WTC11 (cell line): ENCODE measurements around the gene TVP23C. TPM values are rescaled to one million over a fixed set of nuclear protein-coding genes. Genes with fewer than 3 reads are reported as not detected.

Experiments
- ATAC-seq: fragments of 200-7000 bp; cut with Tn5 transposase; 2 replicates; pipeline ENCODE4 v1.10.0; 2021; ENCODE audit warnings: mild to moderate bottlenecking, moderate library complexity
- CTCF ChIA-PET: fragments of 300-600 bp; sonication (Branson Sonifier 250); formaldehyde crosslinking; loops from one replicate; lab custom pipeline; 2021; ENCODE audit warnings: antibody characterized with exemption; lab: Charles Lee
- POLR2A ChIA-PET: fragments of 350-600 bp; sonication (Branson Sonifier 250); formaldehyde crosslinking; loops from one replicate; lab custom pipeline; 2021; ENCODE audit warnings: antibody characterized with exemption; lab: Charles Lee
- DNase-seq: peaks from one replicate; pipeline ENCODE4 v3.0.0; 2021; ENCODE audit warnings: low spot score
- H3K27ac Mint-ChIP-seq: 2 replicates; pipeline ENCODE4 v1.8.0; 2021; ENCODE audit warnings: mixed read lengths
- H3K27me3 Mint-ChIP-seq: 2 replicates; pipeline ENCODE4 v1.8.0; 2021; ENCODE audit warnings: low read depth, mild to moderate bottlenecking, moderate library complexity, mixed read lengths
- H3K36me3 Mint-ChIP-seq: 2 replicates; pipeline ENCODE4 v1.8.0; 2021; ENCODE audit warnings: mixed read lengths
- H3K4me1 Mint-ChIP-seq: 2 replicates; pipeline ENCODE4 v1.8.0; 2022; ENCODE audit warnings: mixed read lengths
- H3K4me3 Mint-ChIP-seq: 2 replicates; pipeline ENCODE4 v1.8.0; 2021; ENCODE audit warnings: mild to moderate bottlenecking, moderate library complexity, mixed read lengths
- H3K9me3 Mint-ChIP-seq: 2 replicates; pipeline ENCODE4 v1.8.0; 2021; ENCODE audit warnings: mixed read lengths
- ATF6 ChIP-seq: sonication (generic); formaldehyde crosslinking; IDR thresholded peaks from 2 replicates; pipeline ENCODE4 v1.8.1; 2023; ENCODE audit warnings: mild to moderate bottlenecking, missing genetic modification reagents
- CDX4 ChIP-seq: fragments of 250-450 bp; sonication (Bioruptor Pico); IDR thresholded peaks from 2 replicates; pipeline ENCODE4 v1.9.0; 2021; ENCODE audit warnings: moderate library complexity, mild to moderate bottlenecking, inconsistent platforms, borderline replicate concordance
- ETV6 ChIP-seq: sonication (generic); formaldehyde crosslinking; IDR thresholded peaks from 2 replicates; pipeline ENCODE4 v1.8.1; 2022; ENCODE audit warnings: mild to moderate bottlenecking, missing genetic modification reagents
- MXD4 ChIP-seq: fragments of 250-450 bp; sonication (Bioruptor Pico); IDR thresholded peaks from 2 replicates; pipeline ENCODE4 v1.8.0; 2021; ENCODE audit warnings: mild to moderate bottlenecking, moderate library complexity, borderline replicate concordance
- MYBL2 ChIP-seq: sonication (generic); formaldehyde crosslinking; IDR thresholded peaks from 2 replicates; pipeline ENCODE4 v1.8.1; 2023; ENCODE audit warnings: mild to moderate bottlenecking, moderate library complexity, missing genetic modification reagents
- NFE2L1 ChIP-seq: sonication (generic); formaldehyde crosslinking; IDR thresholded peaks from 2 replicates; pipeline ENCODE4 v1.8.1; 2023; ENCODE audit warnings: missing genetic modification reagents
- NFYB ChIP-seq: sonication (generic); formaldehyde crosslinking; conservative IDR thresholded peaks from 2 replicates; pipeline ENCODE4 v1.8.0; 2022; ENCODE audit warnings: low read depth, missing genetic modification reagents
- RELA ChIP-seq: sonication (generic); formaldehyde crosslinking; IDR thresholded peaks from 2 replicates; pipeline ENCODE4 v1.8.1; 2022; ENCODE audit warnings: missing genetic modification reagents, mild to moderate bottlenecking, borderline replicate concordance
- SMAD4 ChIP-seq: sonication (generic); formaldehyde crosslinking; IDR thresholded peaks from 2 replicates; pipeline ENCODE4 v1.8.0; 2022; ENCODE audit warnings: mild to moderate bottlenecking, missing genetic modification reagents
- SOX15 ChIP-seq: fragments of 250-450 bp; sonication (Bioruptor Pico); IDR thresholded peaks from 2 replicates; pipeline ENCODE4 v1.9.0; 2021; ENCODE audit warnings: mild to moderate bottlenecking
- USF1 ChIP-seq: sonication (generic); formaldehyde crosslinking; IDR thresholded peaks from 2 replicates; pipeline ENCODE4 v1.8.0; 2022; ENCODE audit warnings: mild to moderate bottlenecking, missing genetic modification reagents
- ZNF138 ChIP-seq: sonication (generic); formaldehyde crosslinking; conservative IDR thresholded peaks from 2 replicates; pipeline ENCODE4 v1.8.1; 2022; ENCODE audit warnings: mild to moderate bottlenecking, moderate library complexity, missing genetic modification reagents
- ZNF219 ChIP-seq: sonication (generic); formaldehyde crosslinking; IDR thresholded peaks from 2 replicates; pipeline ENCODE4 v1.8.0; 2023; ENCODE audit warnings: missing genetic modification reagents, mild to moderate bottlenecking, borderline replicate concordance
- ZNF281 ChIP-seq: sonication (generic); formaldehyde crosslinking; IDR thresholded peaks from 2 replicates; pipeline ENCODE4 v1.8.0; 2023; ENCODE audit warnings: mild to moderate bottlenecking, missing genetic modification reagents
- ZNF396 ChIP-seq: fragments of 250-450 bp; sonication (Bioruptor Pico); IDR thresholded peaks from 2 replicates; pipeline ENCODE4 v1.8.0; 2021; ENCODE audit warnings: mild to moderate bottlenecking, moderate library complexity, borderline replicate concordance
- ZNF425 ChIP-seq: fragments of 250-450 bp; sonication (Bioruptor Pico); conservative IDR thresholded peaks from 2 replicates; pipeline ENCODE4 v1.9.0; 2021; ENCODE audit warnings: mild to moderate bottlenecking
- ZNF532 ChIP-seq: fragments of 250-450 bp; sonication (Bioruptor Pico); IDR thresholded peaks from 2 replicates; pipeline ENCODE4 v1.9.0; 2021; ENCODE audit warnings: mild to moderate bottlenecking, borderline replicate concordance
- total RNA-seq: library from RNA; stranded (reverse); gene quantifications from 3 replicates; pipeline ENCODE4 v1.2.3, GENCODE V29; 2021

TVP23C gene
- total RNA-seq, 1 experiment from 2014 or later, result 16.9 TPM

- peaks cover 17% of the 10 kb centered on the region for H3K36me3 Mint-ChIP-seq
- no peaks in the 10 kb centered on the region for H3K9me3 Mint-ChIP-seq
- no peaks in the 10 kb centered on the region for H3K27me3 Mint-ChIP-seq
- ChIA-PET POLR2A (no interaction called here), CTCF (interaction anchor here (1.2 kb wide), 1 partner anchor 23 kb away, joined by 6 read pairs; no protein-coding TSS in a partner anchor)
- no peak for TF ChIP-seq ZNF425 (CRISPR knock-in tag)
- TF ChIP-seq ZNF138 (CRISPR knock-in tag), result no peak
- TF ChIP-seq SOX15 (CRISPR knock-in tag), result no peak
- no peak for TF ChIP-seq RELA
- no peak for TF ChIP-seq ETV6
- TF ChIP-seq ZNF219 (CRISPR knock-in tag), result no peak
- H3K4me1 Mint-ChIP-seq, result peaks cover 16% of the 10 kb centered on the region
- no peak overlapping the region for H3K27ac Mint-ChIP-seq
- no peak overlapping the region for H3K4me3 Mint-ChIP-seq
- DNase-seq (no peak), ATAC-seq (no peak)
Measured at GRCh38 chr17:15480204-15480603, 83.1 kb downstream of the TVP23C start.

- no peak overlapping the region for H3K27ac Mint-ChIP-seq
- peaks cover 20% of the 10 kb centered on the region for H3K36me3 Mint-ChIP-seq
- CTCF ChIA-PET, result interaction anchor here (1.2 kb wide), 1 partner anchor 23 kb away, joined by 6 read pairs; no protein-coding TSS in a partner anchor
- POLR2A ChIA-PET, result no interaction called here
- no peak for TF ChIP-seq MYBL2 (CRISPR knock-in tag)
- TF ChIP-seq ATF6, result no peak
- TF ChIP-seq, all 79 proteins: peak for 0
- DNase-seq, result no peak
- Mint-ChIP-seq H3K27me3 (no peaks in the 10 kb centered on the region), H3K4me1 (peaks cover 11% of the 10 kb centered on the region), H3K4me3 (no peak overlapping the region), H3K9me3 (no peaks in the 10 kb centered on the region)
- ATAC-seq, result no peak
Measured at GRCh38 chr17:15479703-15480102, 83.6 kb downstream of the TVP23C start.

- ATAC-seq, result no peak
- TF ChIP-seq ZNF281 (CRISPR knock-in tag) (no peak), CDX4 (CRISPR knock-in tag) (no peak), MYBL2 (CRISPR knock-in tag) (no peak), NFE2L1 (no peak), USF1 (no peak), MXD4 (no peak), ZNF396 (no peak), SMAD4 (no peak), NFYB (CRISPR knock-in tag) (no peak), ZNF532 (CRISPR knock-in tag) (no peak)
Measured at GRCh38 chr17:15478845-15479244, 84.4 kb downstream of the TVP23C start.

More at GRCh38 chr17:15478845-15479244, 84.4 kb downstream of the TVP23C start:
- ChIA-PET POLR2A (no interaction called here), CTCF (interaction anchor here (0.8 kb wide), 1 partner anchor 24 kb away, joined by 3 read pairs; no protein-coding TSS in a partner anchor)
- no peak for DNase-seq
- peaks cover 25% of the 10 kb centered on the region for H3K36me3 Mint-ChIP-seq
- H3K27ac Mint-ChIP-seq, result no peak overlapping the region; the same call in 1 of the 2 replicates
- no peak overlapping the region for H3K4me3 Mint-ChIP-seq
- no peaks in the 10 kb centered on the region for H3K9me3 Mint-ChIP-seq
- peaks cover 6% of the 10 kb centered on the region for H3K4me1 Mint-ChIP-seq
- H3K27me3 Mint-ChIP-seq, result no peaks in the 10 kb centered on the region
